Nephron (organoid): Measurements from ENCODE around the gene ENPP7.

Experiments
- H3K27ac Mint-ChIP-seq, 3 experiments: 2 replicates each; pipeline ENCODE4 v1.8.0; 2020; ENCODE audit warnings: mixed read lengths in 3 of 3, mild to moderate bottlenecking in 2 of 3, moderate library complexity in 1 of 3
- H3K27me3 Mint-ChIP-seq: 2 replicates; pipeline ENCODE4 v1.8.0; 2021; ENCODE audit warnings: low read depth, mild to moderate bottlenecking, moderate library complexity, mixed read lengths
- H3K36me3 Mint-ChIP-seq: 2 replicates; pipeline ENCODE4 v1.8.0; 2020; ENCODE audit warnings: low read depth, mixed read lengths
- H3K4me1 Mint-ChIP-seq: 2 replicates; pipeline ENCODE4 v1.8.0; 2020; ENCODE audit warnings: mixed read lengths
- H3K4me3 Mint-ChIP-seq, 3 experiments: 2 replicates each; pipeline ENCODE4 v1.8.0; 2020; ENCODE audit warnings: mild to moderate bottlenecking in 3 of 3, mixed read lengths in 3 of 3, moderate library complexity in 2 of 3
- H3K9me3 Mint-ChIP-seq: 2 replicates; pipeline ENCODE4 v1.8.0; 2020; ENCODE audit warnings: mixed read lengths
- TF ChIP-seq, protein P1 (sequence below), 3 experiments: fragments of 200-600 bp; sonication (generic); IDR thresholded peaks; one replicate each; pipeline ENCODE4 v1.5.0; 2021; ENCODE audit warnings: antibody characterized with exemption in 3 of 3; ENCODE audit not compliant: unreplicated experiment in 3 of 3

Gene ENPP7

DNA sequence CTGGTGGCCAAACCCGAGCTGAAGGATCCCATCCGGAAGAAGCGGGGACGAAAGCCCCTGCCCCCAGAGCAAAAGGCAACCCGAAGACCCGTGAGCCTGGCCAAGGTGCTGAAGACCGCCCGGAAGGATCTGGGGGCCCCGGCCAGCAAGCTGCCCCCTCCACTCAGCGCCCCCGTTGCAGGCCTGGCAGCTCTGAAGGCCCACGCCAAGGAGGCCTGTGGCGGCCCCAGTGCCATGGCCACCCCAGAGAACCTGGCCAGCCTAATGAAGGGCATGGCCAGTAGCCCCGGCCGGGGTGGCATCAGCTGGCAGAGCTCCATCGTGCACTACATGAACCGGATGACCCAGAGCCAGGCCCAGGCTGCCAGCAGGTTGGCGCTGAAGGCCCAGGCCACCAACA is 53.1 kb downstream of the ENPP7 start:
- no peak overlapping the region for H3K4me3 Mint-ChIP-seq
- H3K4me1 Mint-ChIP-seq: peaks cover 38% of the 10 kb centered on the region
- H3K27me3 Mint-ChIP-seq: peaks cover 39% of the 10 kb centered on the region
- no peak overlapping the region for H3K27ac Mint-ChIP-seq
- TF ChIP-seq, protein P1, sequence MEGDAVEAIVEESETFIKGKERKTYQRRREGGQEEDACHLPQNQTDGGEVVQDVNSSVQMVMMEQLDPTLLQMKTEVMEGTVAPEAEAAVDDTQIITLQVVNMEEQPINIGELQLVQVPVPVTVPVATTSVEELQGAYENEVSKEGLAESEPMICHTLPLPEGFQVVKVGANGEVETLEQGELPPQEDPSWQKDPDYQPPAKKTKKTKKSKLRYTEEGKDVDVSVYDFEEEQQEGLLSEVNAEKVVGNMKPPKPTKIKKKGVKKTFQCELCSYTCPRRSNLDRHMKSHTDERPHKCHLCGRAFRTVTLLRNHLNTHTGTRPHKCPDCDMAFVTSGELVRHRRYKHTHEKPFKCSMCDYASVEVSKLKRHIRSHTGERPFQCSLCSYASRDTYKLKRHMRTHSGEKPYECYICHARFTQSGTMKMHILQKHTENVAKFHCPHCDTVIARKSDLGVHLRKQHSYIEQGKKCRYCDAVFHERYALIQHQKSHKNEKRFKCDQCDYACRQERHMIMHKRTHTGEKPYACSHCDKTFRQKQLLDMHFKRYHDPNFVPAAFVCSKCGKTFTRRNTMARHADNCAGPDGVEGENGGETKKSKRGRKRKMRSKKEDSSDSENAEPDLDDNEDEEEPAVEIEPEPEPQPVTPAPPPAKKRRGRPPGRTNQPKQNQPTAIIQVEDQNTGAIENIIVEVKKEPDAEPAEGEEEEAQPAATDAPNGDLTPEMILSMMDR (IDR thresholded peaks at IDR 0.05; ENCODE audit: unreplicated experiment in 3 of 3): no peak
- H3K9me3 Mint-ChIP-seq: no peaks in the 10 kb centered on the region
- peaks cover 42% of the 10 kb centered on the region for H3K36me3 Mint-ChIP-seq

DNA sequence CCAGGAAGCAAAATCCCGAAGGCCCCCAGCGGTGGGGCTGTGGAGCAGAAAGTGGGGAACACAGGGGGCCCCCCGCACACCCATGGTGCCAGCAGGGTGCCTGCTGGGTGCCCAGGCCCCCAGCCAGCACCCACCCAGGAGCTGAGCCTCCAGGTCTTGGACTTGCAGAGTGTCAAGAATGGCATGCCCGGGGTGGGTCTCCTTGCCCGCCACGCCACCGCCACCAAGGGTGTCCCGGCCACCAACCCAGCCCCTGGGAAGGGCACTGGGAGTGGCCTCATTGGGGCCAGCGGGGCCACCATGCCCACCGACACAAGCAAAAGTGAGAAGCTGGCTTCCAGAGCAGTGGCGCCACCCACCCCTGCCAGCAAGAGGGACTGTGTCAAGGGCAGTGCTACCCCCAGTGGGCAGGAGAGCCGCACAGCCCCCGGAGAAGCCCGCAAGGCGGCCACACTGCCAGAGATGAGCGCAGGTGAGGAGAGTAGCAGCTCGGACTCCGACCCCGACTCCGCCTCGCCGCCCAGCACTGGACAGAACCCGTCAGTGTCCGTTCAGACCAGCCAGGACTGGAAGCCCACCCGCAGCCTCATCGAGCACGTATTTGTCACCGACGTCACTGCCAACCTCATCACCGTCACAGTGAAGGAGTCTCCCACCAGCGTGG is 53.7 kb downstream of the ENPP7 start:
- Mint-ChIP-seq H3K36me3 (peaks cover 42% of the 10 kb centered on the region), H3K27ac (no peak overlapping the region), H3K4me3 (no peak overlapping the region), H3K9me3 (no peaks in the 10 kb centered on the region), H3K27me3 (peaks cover 45% of the 10 kb centered on the region), H3K4me1 (peaks cover 39% of the 10 kb centered on the region)
- TF ChIP-seq, protein P1 (IDR thresholded peaks at IDR 0.05; ENCODE audit: unreplicated experiment in 3 of 3): no peak

DNA sequence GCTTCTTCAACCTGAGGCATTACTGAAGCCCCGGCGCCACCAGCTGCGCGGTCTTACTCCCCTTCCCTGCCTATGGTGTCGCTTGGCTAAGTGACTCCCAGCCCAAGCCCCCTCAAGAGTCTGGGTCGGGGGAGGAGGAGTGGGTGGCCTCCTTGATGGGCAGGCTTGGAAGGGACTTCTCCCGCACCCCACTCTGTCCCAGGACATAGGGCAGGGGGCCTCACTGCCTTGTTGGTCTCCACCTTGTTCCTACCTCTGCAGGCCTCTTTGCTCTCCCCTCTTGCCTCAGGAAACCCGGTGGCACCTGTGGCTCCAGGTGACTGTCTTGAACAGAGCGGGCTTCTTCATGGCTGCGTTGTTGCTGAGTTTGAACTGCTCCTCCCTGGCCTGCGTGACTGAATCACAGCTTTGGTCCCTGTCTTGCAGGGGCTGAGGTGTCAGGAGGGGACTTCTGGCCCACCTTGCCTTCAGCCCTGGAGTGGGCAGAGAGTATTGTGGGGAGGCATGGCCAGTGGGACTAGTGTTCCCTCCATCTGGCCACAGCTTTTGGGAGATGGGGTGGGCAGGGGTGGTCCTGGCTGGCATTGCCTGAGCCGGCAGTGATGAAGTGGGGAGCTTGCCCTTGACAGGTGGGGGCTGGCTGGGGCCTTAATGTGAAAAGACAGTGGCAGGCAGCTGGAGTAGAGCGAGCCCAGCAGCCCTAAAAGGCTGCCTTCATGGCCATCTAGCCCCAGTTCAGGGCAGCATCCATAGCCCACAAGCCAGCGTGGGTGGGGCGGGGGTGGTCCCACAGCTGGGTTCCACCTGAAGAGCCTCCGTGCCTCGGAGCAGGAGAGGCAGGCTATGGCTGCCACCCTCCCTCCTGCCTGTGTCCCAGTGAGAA is 54.5 kb downstream of the ENPP7 start:
- H3K4me3 Mint-ChIP-seq: no peak overlapping the region
- no peaks in the 10 kb centered on the region for H3K9me3 Mint-ChIP-seq
- peaks cover 36% of the 10 kb centered on the region for H3K36me3 Mint-ChIP-seq
- TF ChIP-seq, protein P1 (IDR thresholded peaks at IDR 0.05; ENCODE audit: unreplicated experiment in 3 of 3): no peak
- H3K27ac Mint-ChIP-seq: no peak overlapping the region
- H3K27me3 Mint-ChIP-seq: peaks cover 50% of the 10 kb centered on the region
- peaks cover 31% of the 10 kb centered on the region for H3K4me1 Mint-ChIP-seq

DNA sequence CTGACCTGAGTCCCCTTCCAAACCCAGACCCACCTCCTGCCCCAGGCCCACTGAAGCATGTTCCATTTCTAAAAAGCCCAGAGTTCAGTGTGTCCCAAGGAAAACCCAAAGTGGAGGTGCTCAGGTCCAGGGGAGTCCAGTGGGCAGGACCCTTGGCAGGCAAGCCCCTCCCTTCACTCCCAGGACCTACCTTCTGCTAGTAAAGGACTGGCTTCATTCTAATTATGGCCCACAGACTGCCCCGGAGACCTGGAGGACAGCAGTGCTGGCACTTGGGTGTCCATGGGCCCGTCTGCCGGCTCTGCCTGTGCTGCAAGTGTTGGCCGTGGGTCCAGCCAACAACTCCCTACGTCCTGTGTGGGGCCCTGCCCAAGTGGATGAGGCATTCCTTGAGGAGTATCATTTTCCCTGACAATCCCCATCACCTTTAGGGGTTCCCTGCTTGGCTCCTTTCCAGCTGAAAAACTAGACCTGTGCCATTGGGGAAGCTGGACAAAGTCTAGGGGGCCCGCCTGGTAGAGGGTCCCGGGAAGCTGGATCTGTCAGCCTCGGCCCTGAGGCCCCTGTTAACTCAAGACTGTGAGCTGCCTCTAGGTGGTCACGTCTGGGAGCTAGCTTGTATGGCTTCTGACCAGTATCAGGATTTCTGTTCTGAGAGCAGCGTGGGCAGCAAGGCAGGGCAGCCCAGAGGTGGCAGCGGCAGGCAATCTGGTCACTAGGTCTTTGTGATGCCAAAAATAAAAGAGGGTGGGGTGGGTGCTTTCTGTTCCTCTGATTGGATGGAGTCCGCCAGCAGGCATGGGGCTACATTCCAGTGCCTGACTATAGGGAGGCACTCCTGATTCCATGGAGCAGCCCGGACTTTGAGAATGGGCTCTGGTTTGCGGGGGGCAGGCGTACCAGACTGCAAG is 55.4 kb downstream of the ENPP7 start:
- Mint-ChIP-seq H3K27me3 (peaks cover 56% of the 10 kb centered on the region), H3K36me3 (peaks cover 27% of the 10 kb centered on the region), H3K27ac (no peak overlapping the region), H3K9me3 (no peaks in the 10 kb centered on the region), H3K4me3 (no peak overlapping the region), H3K4me1 (peaks cover 25% of the 10 kb centered on the region)
- TF ChIP-seq, protein P1 (IDR thresholded peaks at IDR 0.05; ENCODE audit: unreplicated experiment in 3 of 3): no peak

DNA sequence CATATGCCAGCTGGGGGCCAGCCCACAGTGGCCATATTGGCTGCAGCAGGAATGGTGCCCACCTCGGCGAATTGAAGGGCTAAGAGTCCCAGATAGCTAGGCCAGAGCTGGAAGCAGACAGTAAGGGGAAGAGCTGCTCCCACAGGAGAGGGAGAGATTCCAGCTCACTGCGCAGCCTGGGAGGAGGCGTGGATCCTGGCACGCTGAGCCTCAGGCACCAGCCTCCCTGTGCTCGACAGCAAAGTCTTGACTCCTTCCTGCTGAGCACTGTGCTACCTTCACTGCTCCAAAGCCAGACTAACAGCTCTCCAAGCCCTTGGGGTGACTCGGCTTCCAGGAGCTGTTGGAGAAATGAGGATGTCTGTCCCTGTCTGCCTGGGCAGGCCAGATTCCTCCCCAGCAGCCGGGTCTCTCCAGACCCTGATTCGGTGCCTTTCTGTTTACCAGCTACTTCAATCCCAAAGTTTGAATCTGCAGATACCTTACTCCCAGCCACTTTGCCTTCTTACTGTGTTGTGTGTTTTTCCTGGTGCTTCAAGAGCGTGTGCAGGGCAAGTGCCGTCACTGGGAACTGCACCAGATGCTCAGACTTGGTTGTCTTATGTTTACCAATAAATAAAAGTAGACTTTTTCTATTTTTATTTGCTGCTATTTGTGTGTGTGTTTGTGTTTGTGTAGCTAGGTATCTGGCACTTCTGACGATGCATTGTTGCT is 56.3 kb downstream of the ENPP7 start:
- Mint-ChIP-seq H3K36me3 (peaks cover 22% of the 10 kb centered on the region), H3K4me1 (peaks cover 25% of the 10 kb centered on the region), H3K27me3 (peaks cover 61% of the 10 kb centered on the region), H3K9me3 (no peaks in the 10 kb centered on the region), H3K4me3 (no peak overlapping the region), H3K27ac (no peak overlapping the region)
- TF ChIP-seq, protein P1 (IDR thresholded peaks at IDR 0.05; ENCODE audit: unreplicated experiment in 3 of 3): no peak
